Loucy (cell line): Measurements from ENCODE around the gene PIK3R1.

Experiments
- EZH2phosphoT487 ChIP-seq: fragments of 200-600 bp; IDR thresholded peaks from 2 replicates; pipeline ENCODE4 v1.6.1; 2018; ENCODE audit warnings: antibody characterized with exemption, mild to moderate bottlenecking, moderate library complexity, borderline replicate concordance
- TF ChIP-seq, protein P1 (sequence below): fragments of 200-600 bp; sonication (generic); conservative IDR thresholded peaks from 2 replicates; pipeline ENCODE4 v1.5.1; 2014; ENCODE audit warnings: mild to moderate bottlenecking, antibody characterized with exemption, low read length

DNA sequence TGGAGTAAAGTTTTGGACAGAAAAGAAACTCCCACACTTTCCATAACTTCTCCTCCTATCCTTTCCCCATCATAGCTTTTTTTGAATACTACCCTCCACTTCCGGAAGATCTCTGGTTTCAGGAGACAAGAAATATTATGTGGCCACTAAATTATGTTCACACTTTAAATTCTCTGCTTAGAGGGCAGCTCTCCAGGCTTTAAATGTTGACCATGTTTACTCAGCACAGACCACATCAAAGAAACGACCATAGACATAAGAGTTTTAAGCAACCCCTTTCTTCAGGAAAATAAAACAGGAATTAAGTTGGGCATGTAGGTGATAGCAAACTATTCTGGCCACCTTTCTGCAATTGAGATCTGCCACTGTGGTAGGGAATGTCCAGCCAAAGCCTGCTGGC, 97.8 kb downstream of the PIK3R1 start:
- TF ChIP-seq, protein P1, sequence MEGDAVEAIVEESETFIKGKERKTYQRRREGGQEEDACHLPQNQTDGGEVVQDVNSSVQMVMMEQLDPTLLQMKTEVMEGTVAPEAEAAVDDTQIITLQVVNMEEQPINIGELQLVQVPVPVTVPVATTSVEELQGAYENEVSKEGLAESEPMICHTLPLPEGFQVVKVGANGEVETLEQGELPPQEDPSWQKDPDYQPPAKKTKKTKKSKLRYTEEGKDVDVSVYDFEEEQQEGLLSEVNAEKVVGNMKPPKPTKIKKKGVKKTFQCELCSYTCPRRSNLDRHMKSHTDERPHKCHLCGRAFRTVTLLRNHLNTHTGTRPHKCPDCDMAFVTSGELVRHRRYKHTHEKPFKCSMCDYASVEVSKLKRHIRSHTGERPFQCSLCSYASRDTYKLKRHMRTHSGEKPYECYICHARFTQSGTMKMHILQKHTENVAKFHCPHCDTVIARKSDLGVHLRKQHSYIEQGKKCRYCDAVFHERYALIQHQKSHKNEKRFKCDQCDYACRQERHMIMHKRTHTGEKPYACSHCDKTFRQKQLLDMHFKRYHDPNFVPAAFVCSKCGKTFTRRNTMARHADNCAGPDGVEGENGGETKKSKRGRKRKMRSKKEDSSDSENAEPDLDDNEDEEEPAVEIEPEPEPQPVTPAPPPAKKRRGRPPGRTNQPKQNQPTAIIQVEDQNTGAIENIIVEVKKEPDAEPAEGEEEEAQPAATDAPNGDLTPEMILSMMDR: no peak
- no peak for TF ChIP-seq EZH2phosphoT487
